HG03378 (cell line): ENCODE results near the gene PLCG2.
A peak's percentile ranks its signal among the peaks of the same experiment; 100 is the strongest.
"Not testable (repeated sequence)": the region's sequence is repeated elsewhere in the genome, so short reads cannot be mapped to it uniquely, and the experiment has no call there.

ENCODE experiments used
- ATAC-seq: cut with Tn5 transposase; IDR thresholded peaks from one replicate; pipeline ENCODE4 v1.9.1; 2021; ENCODE audit warnings: mild to moderate bottlenecking, moderate library complexity; ENCODE audit not compliant: unreplicated experiment

PLCG2 gene

DNA sequence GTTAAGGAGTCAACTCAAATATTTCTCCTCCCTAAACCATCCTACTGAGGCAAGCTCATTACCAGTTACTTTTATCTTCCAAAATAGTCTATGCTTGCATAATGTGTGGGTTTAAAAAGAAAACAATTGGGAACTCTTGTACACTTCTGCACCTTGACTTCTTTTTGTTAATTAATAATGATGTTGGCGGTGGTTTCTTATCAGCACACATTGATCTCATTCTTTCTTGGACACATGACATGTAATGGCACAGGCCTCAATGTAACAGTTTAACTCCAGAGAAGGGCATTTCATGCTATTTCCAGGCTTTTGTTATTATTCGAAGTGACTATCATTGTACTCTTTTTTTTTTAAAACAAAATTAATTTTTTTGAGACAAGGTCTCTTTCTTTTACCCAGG, 7.8 kb downstream of the PLCG2 start:
- ATAC-seq = no peak

DNA sequence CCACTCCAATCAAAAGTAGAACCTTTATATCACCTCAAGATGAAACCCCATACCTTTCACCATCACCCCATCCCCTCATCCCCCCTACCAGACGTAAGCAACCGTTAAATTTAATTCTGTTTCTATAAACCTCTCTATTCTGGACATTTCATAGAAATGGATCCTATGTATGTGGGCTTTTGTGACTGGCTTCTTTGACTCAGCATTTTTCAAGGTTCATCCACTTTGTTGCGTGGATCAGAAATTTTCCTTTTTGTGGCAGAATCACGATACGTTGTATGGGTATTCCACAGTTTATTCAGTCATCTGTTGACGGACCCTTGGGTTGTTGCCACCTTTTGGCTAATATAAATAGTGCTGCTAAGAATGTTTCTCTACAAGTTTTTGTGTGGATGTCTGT, 8.6 kb downstream of the PLCG2 start:
- ATAC-seq = no peak

DNA sequence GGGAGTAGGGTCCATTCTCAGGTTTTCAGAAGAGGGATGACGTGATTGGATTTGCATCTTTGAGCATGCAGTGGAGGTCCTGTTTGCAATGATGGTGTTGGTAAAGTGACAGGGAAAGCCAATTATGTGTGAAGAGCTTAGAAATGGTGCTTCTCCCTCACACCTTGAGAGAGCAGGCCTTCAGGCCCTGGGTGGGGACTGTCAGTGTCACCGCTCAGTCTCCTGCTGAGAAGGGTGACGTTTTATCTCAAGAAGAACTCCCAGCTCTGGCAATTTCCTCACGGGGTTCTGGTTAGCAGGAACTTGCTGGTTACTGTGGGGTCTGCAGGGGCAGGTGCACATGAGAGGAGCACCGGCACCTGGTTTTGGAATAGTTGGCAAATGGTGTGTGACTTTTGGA, 11.2 kb downstream of the PLCG2 start:
- ATAC-seq = no peak

DNA sequence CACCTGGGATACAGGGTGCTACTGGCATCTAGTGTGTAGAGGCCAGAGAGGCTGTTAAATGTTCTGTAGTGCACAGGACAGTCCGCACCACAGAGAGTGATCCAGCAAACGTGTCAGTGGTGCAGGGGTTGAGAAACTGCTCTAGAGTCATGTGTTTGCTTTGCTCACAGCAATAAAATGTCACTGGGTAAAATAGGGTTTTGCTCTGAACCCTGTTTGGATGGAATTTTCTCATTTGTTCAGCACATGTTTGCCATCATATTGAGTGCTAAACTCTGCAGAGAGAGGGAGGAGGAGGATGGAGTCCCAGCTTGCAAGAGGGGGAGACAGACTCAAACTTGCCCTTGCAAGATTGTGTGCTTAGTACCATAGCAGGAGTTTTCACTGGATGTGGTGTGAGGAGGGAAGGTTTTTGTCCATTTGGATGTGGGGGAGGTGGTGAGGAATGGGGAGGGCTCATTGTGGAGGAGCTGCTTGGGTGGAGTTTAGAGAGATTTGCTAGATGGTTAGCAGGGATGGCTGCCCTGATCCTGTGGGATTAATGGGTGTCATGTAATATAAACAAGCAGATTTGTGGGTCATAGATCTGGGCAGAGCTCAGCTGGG, 11.8 kb downstream of the PLCG2 start:
- ATAC-seq = no peak

DNA sequence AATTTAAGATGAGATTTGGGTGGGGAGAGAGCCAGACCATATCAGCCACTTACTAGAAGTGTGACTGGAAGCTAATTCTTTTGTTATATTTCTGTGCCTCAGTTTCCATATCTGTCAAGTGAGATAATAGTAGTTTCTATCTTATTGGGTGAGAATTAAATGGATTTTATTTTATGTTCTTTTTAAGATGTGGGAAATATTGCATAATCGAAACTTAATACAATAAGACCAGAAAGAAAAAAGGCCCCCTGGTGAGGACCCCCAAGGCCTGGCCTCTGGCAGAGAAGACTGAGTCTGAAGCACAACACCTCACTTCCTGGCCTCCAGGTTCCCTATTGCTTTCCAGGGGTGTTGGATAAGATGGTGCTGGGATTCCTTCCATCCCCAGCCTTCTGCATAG, 13.7 kb downstream of the PLCG2 start:
- ATAC-seq = no peak

DNA sequence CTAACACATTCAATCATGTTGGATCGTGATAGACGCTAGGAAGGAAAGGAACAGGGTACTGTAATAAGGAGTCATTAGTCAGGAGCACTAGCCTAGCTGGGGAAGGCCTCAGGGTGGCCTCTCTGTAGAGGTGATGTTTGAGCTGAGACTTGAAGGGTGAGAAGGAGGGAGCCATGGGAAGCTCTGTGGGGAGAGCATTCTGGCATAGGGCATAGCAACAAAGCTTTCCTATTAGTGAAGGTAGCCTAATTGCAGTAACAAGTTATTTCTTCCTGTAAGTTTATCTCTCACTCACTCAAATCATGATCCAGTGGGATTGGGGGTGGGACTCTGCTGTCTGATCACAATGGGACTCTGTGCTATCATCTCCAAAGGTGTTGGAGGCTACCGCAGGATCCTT, 16.1 kb downstream of the PLCG2 start:
- ATAC-seq = no peak

DNA sequence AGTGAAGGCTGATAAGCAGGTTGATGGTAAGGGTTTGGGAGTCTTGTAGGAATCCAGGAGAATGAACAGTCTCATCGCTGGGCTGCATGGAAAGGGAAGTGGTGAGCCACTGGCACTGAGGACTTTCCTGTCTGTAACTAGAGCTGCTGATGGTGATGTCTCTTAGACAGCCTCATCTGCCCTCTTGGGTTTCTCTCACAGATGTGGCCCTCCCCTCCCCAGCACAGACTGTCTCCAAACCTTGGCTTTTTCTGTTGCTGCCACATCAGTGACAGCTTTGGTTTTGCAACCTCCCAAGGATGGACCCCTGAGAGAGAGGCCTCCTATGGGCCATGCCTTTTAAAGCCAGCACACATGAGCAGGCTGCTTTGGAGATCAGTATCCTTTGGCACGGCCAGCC, 16.9 kb downstream of the PLCG2 start:
- no peak for ATAC-seq

DNA sequence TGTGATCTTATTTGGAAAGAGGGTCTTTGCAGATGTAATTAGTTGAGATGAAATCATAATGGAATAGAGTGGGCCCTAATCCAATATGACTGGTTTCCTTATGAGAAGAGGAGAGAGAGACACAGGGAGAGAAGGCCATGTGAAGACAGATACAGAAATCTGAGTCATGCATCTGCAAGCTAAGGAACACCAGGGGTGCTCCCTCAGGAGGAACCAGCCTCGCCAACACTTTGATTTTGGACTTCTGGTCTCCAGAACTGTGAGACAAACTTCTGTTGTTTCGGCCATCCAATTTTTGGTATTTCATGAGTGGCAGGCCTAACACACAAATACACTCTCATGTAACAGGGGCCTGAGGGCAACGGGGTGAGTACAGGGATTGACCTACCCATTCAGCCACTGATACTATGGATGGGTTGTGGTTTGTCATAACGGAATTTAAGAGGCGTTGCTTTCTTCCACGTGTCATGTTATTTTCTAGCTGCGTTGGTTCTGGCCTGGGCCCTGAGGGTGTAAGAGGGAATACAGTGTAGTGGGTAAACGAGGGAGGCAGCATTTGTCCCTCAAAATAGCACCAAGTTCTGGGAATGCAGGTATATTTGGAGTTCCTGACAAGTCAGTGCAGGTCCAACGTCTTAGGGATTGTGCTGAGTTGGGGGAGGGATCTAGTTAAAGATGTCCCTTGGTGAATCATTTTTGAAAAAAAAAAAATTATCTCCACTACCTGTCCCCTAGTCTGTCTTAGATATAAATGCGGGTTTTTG, 17.7 kb downstream of the PLCG2 start:
- ATAC-seq = no peak

DNA sequence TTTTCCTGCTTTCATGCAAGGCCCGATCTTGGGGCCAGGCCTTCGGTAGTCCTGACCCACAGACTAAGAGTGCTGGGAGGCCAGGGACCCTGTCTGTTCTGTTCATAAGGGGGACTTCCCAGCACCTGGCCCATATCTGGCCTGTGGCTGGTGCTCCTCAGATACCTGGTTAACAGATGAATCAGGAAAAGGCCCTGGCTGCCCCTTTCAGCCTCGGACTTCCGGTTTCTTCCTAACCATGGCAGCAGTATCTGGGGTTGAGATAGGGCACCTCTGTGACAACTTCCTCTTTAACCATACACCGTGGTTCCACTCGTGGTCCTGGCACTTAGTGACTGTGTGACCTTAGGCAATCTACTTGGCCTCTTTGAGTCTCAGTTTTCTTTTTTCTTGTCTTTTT, 18.4 kb downstream of the PLCG2 start:
- ATAC-seq = peak; percentile 56

DNA sequence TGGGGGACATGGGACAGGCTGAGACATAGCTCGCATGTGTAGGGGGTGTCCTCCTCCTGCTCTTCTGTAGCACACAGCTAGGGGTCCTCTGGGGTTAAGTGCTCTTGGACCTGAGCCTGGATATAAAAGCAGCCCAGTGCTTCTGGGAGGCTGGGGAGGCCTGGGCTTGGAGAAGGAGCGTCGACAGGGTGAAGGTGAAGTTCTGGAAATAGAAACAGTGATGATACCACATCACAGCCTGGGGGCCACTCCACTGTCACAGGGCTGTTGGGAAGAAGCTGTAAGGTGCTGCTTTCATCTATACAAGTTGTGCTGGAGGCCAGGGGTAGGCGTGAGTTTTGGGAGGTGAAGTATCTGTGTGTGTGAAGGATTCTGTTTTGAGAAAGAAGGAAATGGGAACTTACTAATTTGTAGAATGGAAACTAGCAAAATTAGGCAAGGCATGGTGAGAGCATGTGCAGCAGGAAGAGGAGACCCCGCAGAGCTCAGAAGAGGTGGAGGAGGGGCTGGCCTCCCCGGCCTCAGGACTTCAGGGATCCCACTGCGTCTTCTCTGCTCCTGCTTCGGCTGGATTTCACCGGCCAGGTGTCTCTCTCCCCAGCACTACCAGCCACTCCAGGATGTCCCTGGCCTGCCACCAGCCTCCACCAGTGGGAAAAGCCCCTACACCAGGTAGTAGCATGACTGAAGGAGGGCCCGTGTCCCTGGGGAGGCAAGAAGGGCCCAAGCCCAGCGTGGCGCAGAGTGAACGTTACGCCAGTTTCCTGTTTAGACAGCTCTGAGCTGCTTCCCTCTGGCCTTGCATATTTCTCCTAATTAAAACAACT, 19.4 kb downstream of the PLCG2 start:
- ATAC-seq = peak; percentile 55

DNA sequence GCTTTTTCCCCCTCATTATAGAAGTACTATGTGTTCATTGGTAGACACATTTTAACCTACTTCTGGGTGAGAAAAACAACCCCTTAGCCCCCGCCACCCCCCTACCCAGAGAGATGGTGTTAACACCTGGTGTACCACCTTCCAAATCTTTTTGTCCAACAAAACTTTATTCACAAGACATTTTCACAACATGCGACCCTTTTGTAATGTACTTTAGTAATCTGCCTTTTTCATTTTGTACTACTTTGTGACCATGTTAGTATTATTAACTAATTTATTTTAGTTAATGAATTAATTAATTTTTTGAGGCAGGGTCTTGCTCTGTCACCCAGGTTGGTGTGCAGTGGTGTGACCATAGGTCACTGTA, 20.0 kb downstream of the PLCG2 start:
- no peak for ATAC-seq

DNA sequence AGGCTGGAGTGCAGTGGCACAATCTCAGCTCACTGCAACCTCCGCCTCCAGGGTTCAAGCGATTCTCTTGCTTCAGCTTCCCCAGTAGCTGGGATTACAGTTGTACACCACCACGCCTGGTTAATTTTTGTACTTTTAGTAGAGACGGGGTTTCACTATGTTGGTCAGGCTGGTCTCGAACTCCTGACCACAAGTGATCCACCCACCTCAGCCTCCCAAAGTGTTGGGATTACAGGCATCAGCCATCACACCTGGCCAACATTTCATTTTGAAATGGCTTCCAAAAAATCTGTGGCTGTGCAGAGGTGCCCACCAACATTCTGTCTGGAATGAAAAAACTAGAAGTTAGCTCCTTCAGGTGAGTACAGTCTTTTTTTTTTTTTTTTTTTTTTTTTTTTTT, 22.6 kb downstream of the PLCG2 start:
- not testable (repeated sequence) for ATAC-seq

DNA sequence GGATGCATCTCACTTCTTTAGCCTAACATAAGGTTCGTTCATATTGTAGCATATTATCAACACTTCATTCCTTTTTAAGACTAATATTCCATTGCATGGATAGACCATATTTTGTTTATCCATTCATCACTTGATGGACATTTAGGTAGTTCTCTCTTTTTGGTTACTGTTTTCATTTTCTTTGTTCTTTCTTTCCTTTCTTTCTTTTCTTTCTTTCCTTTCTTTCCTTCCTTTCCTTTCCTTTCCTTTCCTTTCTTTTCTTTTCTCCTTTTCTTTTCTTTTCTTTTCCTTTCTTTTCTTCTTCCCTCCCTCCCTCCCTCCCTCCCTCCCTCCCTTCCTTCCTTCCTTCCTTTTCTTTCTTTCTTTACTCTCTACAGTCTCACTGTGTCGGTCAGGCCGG, 24.2 kb downstream of the PLCG2 start:
- ATAC-seq = no peak

DNA sequence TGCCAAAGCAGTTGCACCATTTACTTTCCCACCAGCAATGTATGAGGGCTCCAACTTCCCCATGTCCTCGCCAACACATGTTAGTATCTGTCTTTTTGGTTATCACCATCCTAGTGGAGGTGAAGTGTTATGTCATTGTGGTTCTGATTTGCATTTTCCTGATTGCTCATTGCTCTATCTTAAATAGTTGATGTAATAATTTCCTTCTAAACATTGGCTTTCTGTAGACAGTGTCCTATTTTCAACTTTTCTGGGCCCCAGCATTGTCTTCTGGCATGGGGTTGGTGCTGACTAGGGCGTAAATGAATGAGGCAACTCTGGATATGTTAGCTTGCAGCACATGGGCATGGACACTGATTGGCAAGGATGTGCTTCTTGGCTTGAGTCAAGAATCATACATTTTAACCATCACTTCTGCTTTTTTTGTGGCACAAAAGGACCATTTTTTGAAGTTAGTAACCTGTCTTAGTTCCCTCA, 25.1 kb downstream of the PLCG2 start:
- no peak for ATAC-seq

DNA sequence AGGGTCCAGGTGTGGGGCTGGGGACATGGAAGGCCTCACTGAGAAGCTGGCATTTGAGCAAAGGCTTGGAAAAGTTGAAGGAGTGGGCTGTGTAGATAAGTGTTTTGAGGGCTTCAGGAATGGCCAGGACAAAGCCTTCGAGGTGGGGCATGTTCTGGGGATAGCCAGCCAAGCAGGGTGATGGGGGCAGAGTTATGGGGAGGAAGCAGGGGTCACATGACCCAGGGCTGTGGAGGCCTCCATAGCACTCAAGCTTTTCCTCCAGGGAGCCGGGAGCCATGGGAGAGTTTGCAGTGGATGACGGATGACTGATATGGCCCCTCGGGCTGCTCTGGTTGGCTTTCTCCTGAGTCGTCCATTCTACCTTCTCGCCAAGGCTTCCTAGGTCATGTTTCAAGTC, 27.6 kb downstream of the PLCG2 start:
- ATAC-seq = no peak

DNA sequence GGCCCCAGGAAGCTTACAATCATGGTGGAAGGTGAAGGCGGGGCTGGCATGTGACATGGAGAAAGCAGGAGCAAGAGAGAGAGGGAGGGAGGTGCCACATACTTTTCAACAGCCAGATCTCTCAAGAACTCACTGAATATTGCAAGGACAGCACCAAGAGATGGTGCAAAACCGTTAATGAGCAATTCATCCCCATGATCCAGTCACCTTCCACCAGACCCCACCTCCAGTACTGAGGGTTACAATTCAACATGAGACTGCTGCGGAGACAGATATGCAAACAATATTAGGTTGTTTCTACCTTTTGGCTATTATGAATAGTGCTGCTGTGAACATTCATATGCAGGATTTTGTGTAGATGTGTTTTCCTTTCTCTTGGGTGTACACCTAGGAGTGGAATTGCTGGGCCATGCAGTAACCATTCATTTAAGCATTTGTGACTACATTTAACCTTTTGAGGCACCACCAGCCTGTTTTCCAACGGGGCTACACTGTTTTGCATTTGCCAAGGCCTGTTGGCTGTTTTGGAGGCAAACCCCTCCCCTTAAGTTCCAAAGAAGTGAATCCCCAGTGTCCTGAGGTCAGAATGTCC, 28.8 kb downstream of the PLCG2 start:
- ATAC-seq = no peak

DNA sequence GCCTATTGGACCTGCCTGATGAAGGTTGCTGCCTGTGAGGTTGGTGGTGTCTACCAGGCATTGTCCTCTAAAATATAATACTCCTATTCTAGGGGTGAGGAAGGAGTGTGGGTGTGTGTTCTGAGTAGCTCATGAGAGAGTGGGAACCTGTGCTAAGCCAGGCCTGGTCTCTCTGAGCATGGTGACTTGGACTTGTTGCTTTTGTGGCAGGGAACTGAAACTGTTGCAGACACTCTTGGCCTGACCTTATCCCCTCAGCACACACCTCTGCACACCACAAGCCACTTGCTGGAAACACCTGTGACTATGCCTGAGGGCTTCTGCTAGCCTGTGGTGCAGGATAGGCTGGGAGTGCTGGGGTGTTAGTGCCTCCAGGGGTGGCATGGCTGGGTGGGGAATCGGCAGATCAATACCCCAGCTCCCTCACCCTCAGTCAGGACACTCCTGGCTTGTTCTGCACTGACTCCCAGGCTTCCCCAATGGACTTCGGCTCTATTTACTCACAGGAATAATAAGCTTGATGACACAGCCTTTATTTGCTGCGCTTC, 29.9 kb downstream of the PLCG2 start:
- ATAC-seq = peak; percentile 72

DNA sequence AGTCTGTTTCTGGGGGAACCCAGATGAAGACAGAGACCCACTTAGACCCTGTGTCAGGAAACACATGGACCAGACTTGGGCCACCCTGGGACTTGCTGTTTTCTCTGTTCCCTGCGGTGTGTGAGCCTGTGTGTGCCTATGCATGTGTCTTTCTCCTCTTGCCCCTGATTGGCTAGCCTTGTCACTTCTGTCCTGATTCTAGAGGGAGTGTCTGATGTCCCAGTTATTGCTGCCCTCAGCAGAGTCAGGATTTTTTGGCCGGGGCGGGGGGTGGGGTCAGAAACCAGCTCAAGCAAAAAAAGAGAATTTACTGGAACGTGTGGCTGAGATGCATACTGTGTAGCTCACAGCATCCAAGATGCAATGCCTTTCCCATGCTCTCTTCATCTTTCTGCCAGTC, 30.5 kb downstream of the PLCG2 start:
- no peak for ATAC-seq

DNA sequence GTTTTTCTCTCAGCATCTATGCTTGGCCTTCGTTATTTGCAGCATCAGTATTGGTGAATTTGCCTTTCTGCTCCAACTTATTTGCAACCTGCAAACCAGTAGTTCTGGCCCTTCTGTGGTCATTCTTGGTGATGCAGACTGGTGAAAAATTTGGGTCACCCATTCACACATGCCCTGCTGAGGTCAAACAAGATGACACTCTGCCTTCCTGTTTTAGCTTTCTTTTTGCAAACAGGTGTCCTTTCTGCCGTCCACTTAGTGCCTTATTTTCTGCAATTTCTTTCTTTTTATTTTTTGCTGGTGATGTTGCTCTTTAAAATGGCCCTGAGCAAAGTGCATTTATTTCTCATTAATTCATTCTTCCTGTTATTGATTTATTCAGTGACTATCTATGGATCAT, 31.3 kb downstream of the PLCG2 start:
- ATAC-seq = no peak

DNA sequence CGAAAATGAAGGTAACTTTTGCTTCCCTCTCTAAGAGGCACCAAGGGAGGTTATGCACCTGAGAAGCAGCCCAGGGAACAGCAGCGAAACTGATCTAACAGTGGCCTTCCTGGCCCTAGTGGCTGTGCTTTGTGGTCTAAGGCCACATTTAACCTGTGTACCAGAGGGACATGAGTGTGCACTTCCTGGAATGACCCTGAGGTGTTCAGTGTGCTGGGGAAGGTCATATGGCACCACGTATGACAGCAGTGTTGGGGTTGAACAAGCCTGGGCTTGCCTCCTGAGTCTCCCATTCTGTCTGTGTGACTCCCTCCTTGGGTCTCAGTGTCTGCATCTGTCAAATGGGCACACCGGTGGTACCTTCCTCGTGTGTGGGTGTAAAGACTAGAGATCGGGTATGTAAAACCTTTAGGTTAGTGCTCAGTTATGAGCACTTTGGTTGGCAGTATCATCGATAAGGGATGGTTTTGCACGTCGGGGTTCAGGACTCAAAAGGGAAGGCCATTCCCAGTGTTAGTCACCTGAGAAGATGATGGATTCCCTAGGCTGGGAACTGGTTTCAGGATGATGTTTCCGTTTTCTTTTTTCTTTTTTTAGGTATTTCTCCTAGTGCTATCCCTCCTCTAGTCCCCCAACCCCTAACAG, 31.9 kb downstream of the PLCG2 start:
- peak; percentile 47 for ATAC-seq

DNA sequence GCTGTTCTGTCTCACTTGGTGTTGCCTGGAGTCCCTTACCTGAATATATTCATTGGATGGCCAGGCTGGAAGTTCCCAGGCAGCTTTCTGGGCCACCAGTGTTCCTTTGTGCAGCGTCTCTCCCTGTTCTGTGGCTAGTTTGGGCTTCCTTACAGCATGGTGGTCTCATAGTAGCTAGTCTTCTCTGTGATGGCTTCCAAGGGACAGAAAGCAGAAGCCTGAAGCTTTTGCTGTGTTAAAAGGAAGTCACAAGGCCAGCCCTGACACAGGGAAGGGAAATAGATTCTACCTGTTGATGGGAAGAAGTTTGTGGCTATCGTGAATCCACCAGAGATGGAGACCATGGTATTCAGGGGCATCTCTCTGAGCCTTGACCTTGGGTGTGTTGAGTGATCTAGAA, 34.6 kb downstream of the PLCG2 start:
- no peak for ATAC-seq
